ENCODE data around the gene CADM1. TPM values are rescaled to one million over a fixed set of nuclear protein-coding genes. Genes with fewer than 3 reads are reported as not detected.

Gene CADM1
- total and polyA plus RNA-seq, 10 of the 15 experiments (the other 5 are each of a cell fraction or from before 2014, with no cell fraction given) = 0.03 to 0.48 (median 0.15) TPM; not detected in 3

DNA sequence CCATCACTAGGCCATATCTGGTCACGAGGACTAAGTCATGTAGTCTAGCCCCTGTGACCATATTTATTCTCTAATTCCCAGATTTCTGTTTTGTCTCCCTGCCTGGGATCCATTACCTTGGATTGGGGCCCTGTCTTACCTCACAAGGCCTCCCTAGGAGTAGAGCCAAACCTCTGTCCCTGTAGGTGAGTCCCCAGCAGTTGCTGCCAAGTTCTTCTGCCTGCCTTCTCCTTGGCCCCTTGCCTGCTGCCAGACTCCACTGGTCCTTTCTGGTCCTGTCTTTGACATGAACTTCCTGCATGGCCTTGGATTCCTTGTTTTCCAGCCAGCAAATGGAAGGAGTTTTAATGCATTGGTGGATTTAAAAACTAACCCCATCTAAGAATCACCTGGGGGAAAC is 35.6 kb upstream of the CADM1 start:
- no peak overlapping the region for H3K4me2 ChIP-seq (ENCODE audit: control insufficient read depth, insufficient read depth)
- WGBS (ENCODE audit: insufficient coverage, insufficient replicate concordance, low lambda C conversion rate, missing lambda C conversion rate) = 0% methylated on average over 1 of the region's 1 CpG

GRCh38 chr11:115535781-115536180 is 31.6 kb upstream of the CADM1 start:
- H3K4me2 ChIP-seq (ENCODE audit: control insufficient read depth, insufficient read depth) = no peak overlapping the region
- in situ Hi-C loops (cut with MboI) (no loop called here), intact Hi-C loops (cut with micrococcal nuclease; ENCODE audit: unreplicated experiment) (no loop called here)
- BruUV-seq (replicated peaks) = no TSS peak
- H3K27ac ChIP-seq (ENCODE audit: control insufficient read depth, insufficient read depth) = no peak overlapping the region
- no peak overlapping the region for H2AFZ ChIP-seq (ENCODE audit: control insufficient read depth, low read depth, low read length)
- H3K4me1 ChIP-seq (ENCODE audit: control insufficient read depth, insufficient read depth, low read length) = no peaks in the 10 kb centered on the region
- no peaks in the 10 kb centered on the region for H3K36me3 ChIP-seq (ENCODE audit: control insufficient read depth in 2 of 2, insufficient read depth in 2 of 2, low read length in 1 of 2)
- no peaks in the 10 kb centered on the region for H4K20me1 ChIP-seq (ENCODE audit: control insufficient read depth, insufficient read depth)
- TF ChIP-seq MYB (IDR thresholded peaks at IDR 0.05; ENCODE audit: borderline replicate concordance, low read depth, low read length) = no peak
- TF ChIP-seq EGR1 (IDR thresholded peaks at IDR 0.05; ENCODE audit: borderline replicate concordance in 1 of 2, low read depth in 2 of 2, low read length in 2 of 2) = no peak
- TF ChIP-seq CUX1 (IDR thresholded peaks at IDR 0.05; ENCODE audit: insufficient replicate concordance, low read depth, low read length) = no peak
- no peak for TF ChIP-seq RELA (IDR thresholded peaks at IDR 0.05; ENCODE audit: borderline replicate concordance, partially characterized antibody)
- TF ChIP-seq USF2 (IDR thresholded peaks at IDR 0.05; ENCODE audit: borderline replicate concordance, low read depth, low read length) = no peak
- no peak for TF ChIP-seq POU2F2 (IDR thresholded peaks at IDR 0.05; ENCODE audit: borderline replicate concordance, low read depth, low read length)
- RAD21 ChIA-PET (ENCODE audit: unreplicated experiment) = no interaction called here
- ATAC-seq (no peak), FAIRE-seq (no peak), DNase-seq (ENCODE audit: low read depth, low spot score) (no peak)
- H3K27me3 ChIP-seq (replicated peaks in 1 of 2; ENCODE audit: control insufficient read depth in 2 of 2, insufficient read depth in 2 of 2, low read length in 1 of 2) = no peaks in the 10 kb centered on the region
- no peak overlapping the region for H3K4me3 ChIP-seq
- POLR2A ChIA-PET = no interaction called here
- no peaks in the 10 kb centered on the region for H3K79me2 ChIP-seq (ENCODE audit: control insufficient read depth, insufficient read depth, low read length)
- no peaks in the 10 kb centered on the region for H3K9me3 ChIP-seq (replicated peaks; ENCODE audit: control insufficient read depth, insufficient read depth, low read length)
- CTCF ChIA-PET = no interaction called here
- no peak overlapping the region for H3K9ac ChIP-seq (ENCODE audit: control insufficient read depth, insufficient read depth, low read length)
- SMC1A ChIA-PET (ENCODE audit: uncharacterized antibody, unreplicated experiment) = interaction anchor here (1.4 kb wide), 1 partner anchor 14 kb away, joined by 3 read pairs; no protein-coding TSS in a partner anchor

More for the DNA sequence above, 35.6 kb upstream of the CADM1 start:
- Histone ChIP-seq H3K4me1 (ENCODE audit: control insufficient read depth, insufficient read depth, low read length) (no peaks in the 10 kb centered on the region), H2AFZ (ENCODE audit: control insufficient read depth, low read depth, low read length) (no peak overlapping the region), H3K27ac (ENCODE audit: control insufficient read depth, insufficient read depth) (no peak overlapping the region), H3K9me3 (replicated peaks; ENCODE audit: control insufficient read depth, insufficient read depth, low read length) (no peaks in the 10 kb centered on the region), H3K79me2 (ENCODE audit: control insufficient read depth, insufficient read depth, low read length) (no peaks in the 10 kb centered on the region), H3K36me3 (ENCODE audit: control insufficient read depth in 2 of 2, insufficient read depth in 2 of 2, low read length in 1 of 2) (no peaks in the 10 kb centered on the region), H3K9ac (ENCODE audit: control insufficient read depth, insufficient read depth, low read length) (no peak overlapping the region), H3K27me3 (replicated peaks in 1 of 2; ENCODE audit: control insufficient read depth in 2 of 2, insufficient read depth in 2 of 2, low read length in 1 of 2) (no peaks in the 10 kb centered on the region), H4K20me1 (ENCODE audit: control insufficient read depth, insufficient read depth) (no peaks in the 10 kb centered on the region), H3K4me3 (no peak overlapping the region)
- SMC1A ChIA-PET (ENCODE audit: uncharacterized antibody, unreplicated experiment) = no interaction called here
- ATAC-seq = no peak
- DNase-seq (ENCODE audit: low read depth, low spot score) = no peak
- FAIRE-seq = no peak
- TF ChIP-seq SIN3A (IDR thresholded peaks at IDR 0.05; ENCODE audit: low read depth, low read length) (no peak), NR2C1 (IDR thresholded peaks at IDR 0.05) (no peak), MTA2 (IDR thresholded peaks at IDR 0.05; ENCODE audit: low read depth) (no peak), WRNIP1 (IDR thresholded peaks at IDR 0.05; ENCODE audit: borderline replicate concordance, low read depth, low read length) (no peak), SMAD1 (IDR thresholded peaks at IDR 0.05; ENCODE audit: low read depth, partially characterized antibody) (no peak), BHLHE40 (IDR thresholded peaks at IDR 0.05; ENCODE audit: borderline replicate concordance in 1 of 2, low read depth in 2 of 2, low read length in 1 of 2) (no peak)
- RAD21 ChIA-PET (ENCODE audit: unreplicated experiment) = no interaction called here
- in situ Hi-C loops (cut with MboI) = no loop called here
- CTCF ChIA-PET = no interaction called here
- intact Hi-C loops (cut with micrococcal nuclease; ENCODE audit: unreplicated experiment) = no loop called here
- POLR2A ChIA-PET = no interaction called here
- no TSS peak for BruUV-seq (replicated peaks)
